ENCODE data around the gene OR5K2.

OR5K2 gene

GRCh38 chr3:98454929-98455328 is 42.6 kb upstream of the OR5K2 start:
- TF ChIP-seq SIN3A (IDR thresholded peaks at IDR 0.05; ENCODE audit: borderline replicate concordance, insufficient read depth, low read length) (no peak), FOXP2 (optimal IDR thresholded peaks at IDR 0.05; ENCODE audit: borderline replicate concordance, extremely low read depth, extremely low read length, insufficient read depth) (no peak), REST (IDR thresholded peaks at IDR 0.05; ENCODE audit: insufficient read depth in 1 of 2, low read depth in 2 of 2, low read length in 2 of 2) (no peak), TAF1 (IDR thresholded peaks at IDR 0.05; ENCODE audit: borderline replicate concordance, insufficient read depth, low read length) (no peak), POLR2AphosphoS5 (IDR thresholded peaks at IDR 0.05; ENCODE audit: low read depth, low read length) (no peak)

DNA sequence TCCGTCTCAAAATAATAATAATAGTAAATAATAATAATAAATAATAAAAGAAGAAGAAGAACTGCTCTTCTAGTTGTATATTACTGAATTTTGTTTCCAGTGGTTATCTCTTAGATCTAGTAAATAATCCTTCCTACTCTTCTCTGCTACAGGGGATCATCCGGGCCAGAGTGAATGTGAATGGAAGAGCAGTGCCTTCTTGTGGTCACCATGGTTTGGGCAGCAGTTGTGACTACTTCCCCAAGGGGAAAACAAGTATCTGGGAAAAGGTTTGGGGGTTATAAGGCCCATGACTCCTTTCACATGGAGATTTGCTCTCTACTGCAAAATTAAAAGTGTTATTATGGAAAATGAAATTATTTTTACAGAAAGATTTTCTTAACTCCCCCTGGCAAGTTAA is 39.9 kb upstream of the OR5K2 start:
- no peak for TF ChIP-seq FOXP2 (optimal IDR thresholded peaks at IDR 0.05; ENCODE audit: borderline replicate concordance, extremely low read depth, extremely low read length, insufficient read depth)
- TF ChIP-seq SIN3A (IDR thresholded peaks at IDR 0.05; ENCODE audit: borderline replicate concordance, insufficient read depth, low read length) = no peak
- TF ChIP-seq POLR2AphosphoS5 (IDR thresholded peaks at IDR 0.05; ENCODE audit: low read depth, low read length) = no peak
- TF ChIP-seq REST (IDR thresholded peaks at IDR 0.05; ENCODE audit: insufficient read depth in 1 of 2, low read depth in 2 of 2, low read length in 2 of 2) = no peak
- TF ChIP-seq TAF1 (IDR thresholded peaks at IDR 0.05; ENCODE audit: borderline replicate concordance, insufficient read depth, low read length) = no peak

DNA sequence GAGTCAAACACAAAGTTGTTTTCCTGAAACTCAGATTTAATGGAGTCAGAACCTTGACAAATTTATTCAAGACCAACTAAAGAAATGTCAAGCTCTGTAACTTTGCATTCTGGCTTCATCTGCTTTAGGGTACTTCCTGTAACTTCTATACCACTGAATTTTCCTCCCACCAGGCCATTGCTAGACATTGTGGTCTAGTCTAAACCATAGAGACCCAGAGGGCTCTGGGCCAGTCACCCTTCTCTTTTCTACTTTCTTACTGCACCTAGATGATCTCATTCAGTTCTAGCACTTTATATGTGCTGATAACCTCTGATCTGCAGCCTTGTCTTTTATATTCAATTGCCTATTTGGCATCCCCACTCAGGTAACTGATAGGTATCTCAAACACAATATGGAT is 37.3 kb upstream of the OR5K2 start:
- TF ChIP-seq SIN3A (IDR thresholded peaks at IDR 0.05; ENCODE audit: borderline replicate concordance, insufficient read depth, low read length) (no peak), POLR2AphosphoS5 (IDR thresholded peaks at IDR 0.05; ENCODE audit: low read depth, low read length) (no peak), REST (IDR thresholded peaks at IDR 0.05; ENCODE audit: insufficient read depth in 1 of 2, low read depth in 2 of 2, low read length in 2 of 2) (no peak), FOXP2 (optimal IDR thresholded peaks at IDR 0.05; ENCODE audit: borderline replicate concordance, extremely low read depth, extremely low read length, insufficient read depth) (no peak), TAF1 (IDR thresholded peaks at IDR 0.05; ENCODE audit: borderline replicate concordance, insufficient read depth, low read length) (no peak)

- TF ChIP-seq SIN3A (IDR thresholded peaks at IDR 0.05; ENCODE audit: borderline replicate concordance, insufficient read depth, low read length) (no peak), TAF1 (IDR thresholded peaks at IDR 0.05; ENCODE audit: borderline replicate concordance, insufficient read depth, low read length) (no peak), POLR2AphosphoS5 (IDR thresholded peaks at IDR 0.05; ENCODE audit: low read depth, low read length) (no peak), FOXP2 (optimal IDR thresholded peaks at IDR 0.05; ENCODE audit: borderline replicate concordance, extremely low read depth, extremely low read length, insufficient read depth) (no peak), REST (IDR thresholded peaks at IDR 0.05; ENCODE audit: insufficient read depth in 1 of 2, low read depth in 2 of 2, low read length in 2 of 2) (no peak)
These were observed 34.6 kb upstream of the OR5K2 start, which contains the start of gene OR5K1 for GRCh38 chr3:98462901-98463300. Gene OR5K1 (plus strand): TSS chr3:98463201. CDS start chr3:98469577, 6,376 bp downstream.

All from PFSK-1 (cell line).